KOPT-K1 (cell line): ENCODE results near the gene GOLT1B.

Source experiments
- H3K27ac ChIP-seq: fragments of 200-600 bp; sonication (generic); 2 replicates; pipeline ENCODE4 v1.5.1; 2016; ENCODE audit warnings: antibody characterized with exemption, mild to moderate bottlenecking, low read depth, low read length; ENCODE audit not compliant: poor library complexity, severe bottlenecking
- H3K36me3 ChIP-seq: fragments of 200-600 bp; sonication (generic); 2 replicates; pipeline ENCODE4 v1.5.1; 2017; ENCODE audit warnings: antibody characterized with exemption, mild to moderate bottlenecking, low read length, moderate library complexity; ENCODE audit not compliant: insufficient read depth
- H3K9me3 ChIP-seq: fragments of 200-600 bp; sonication (generic); 2 replicates; pipeline ENCODE4 v1.5.1; 2017; ENCODE audit warnings: antibody characterized with exemption, low read length, mild to moderate bottlenecking; ENCODE audit not compliant: insufficient read depth, poor library complexity, severe bottlenecking

The GOLT1B gene

DNA sequence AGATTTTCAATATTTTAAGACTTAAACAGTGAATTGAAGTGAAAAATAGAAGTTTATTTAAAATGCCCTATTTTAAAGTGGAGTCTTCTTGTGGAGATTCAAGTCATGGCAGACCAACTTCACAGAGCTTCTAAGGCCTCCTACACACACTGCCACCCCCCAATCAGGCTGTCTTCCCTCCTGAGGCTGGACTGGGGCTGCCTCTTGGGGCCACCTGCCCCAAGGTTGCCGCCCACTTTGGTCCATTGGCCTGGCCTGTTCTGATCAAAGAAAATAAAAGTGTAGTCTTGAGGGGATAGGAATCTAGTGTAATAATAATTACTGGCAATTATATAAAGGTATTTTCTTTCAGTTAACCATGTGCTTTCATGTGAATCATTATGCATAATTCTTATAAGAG, 1.3 kb downstream of the GOLT1B start:
- H3K9me3 ChIP-seq = no peaks in the 10 kb centered on the region
- peaks cover 26% of the 10 kb centered on the region for H3K36me3 ChIP-seq
- H3K27ac ChIP-seq = no peak overlapping the region

- H3K36me3 ChIP-seq = peaks cover 33% of the 10 kb centered on the region
- H3K9me3 ChIP-seq = no peaks in the 10 kb centered on the region
- H3K27ac ChIP-seq = no peak overlapping the region
These were observed 4.3 kb downstream of the GOLT1B start for GRCh38 chr12:21505888-21506287.

GRCh38 chr12:21507849-21508248, 6.3 kb downstream of the GOLT1B start:
- H3K36me3 ChIP-seq = peaks cover 52% of the 10 kb centered on the region
- no peak overlapping the region for H3K27ac ChIP-seq
- no peaks in the 10 kb centered on the region for H3K9me3 ChIP-seq

DNA sequence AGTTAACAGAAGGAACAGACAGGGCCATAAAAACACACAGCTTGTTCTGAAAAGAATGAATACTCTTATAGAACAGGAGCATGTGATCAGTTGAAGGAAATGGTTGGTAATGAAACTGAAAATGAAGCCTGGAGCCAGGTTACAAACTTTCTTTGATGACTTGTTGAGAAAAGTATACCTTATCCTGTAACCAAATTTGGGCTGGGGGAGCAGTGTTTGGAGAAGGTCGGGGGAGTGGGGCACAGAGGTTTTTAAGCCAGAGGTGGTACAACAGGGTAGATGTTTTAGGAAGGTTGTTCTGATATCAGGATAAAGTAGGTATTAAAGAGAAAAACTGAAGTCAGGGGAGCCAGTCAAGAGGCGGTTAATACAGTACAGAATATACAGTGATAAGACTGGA, 8.2 kb downstream of the GOLT1B start:
- Histone ChIP-seq H3K27ac (peak overlapping the region; percentile 9), H3K9me3 (no peaks in the 10 kb centered on the region), H3K36me3 (peaks cover 68% of the 10 kb centered on the region)

GRCh38 chr12:21516281-21516680, 14.7 kb downstream of the GOLT1B start:
- Histone ChIP-seq H3K27ac (no peak overlapping the region), H3K9me3 (no peaks in the 10 kb centered on the region), H3K36me3 (peaks cover 66% of the 10 kb centered on the region)

DNA sequence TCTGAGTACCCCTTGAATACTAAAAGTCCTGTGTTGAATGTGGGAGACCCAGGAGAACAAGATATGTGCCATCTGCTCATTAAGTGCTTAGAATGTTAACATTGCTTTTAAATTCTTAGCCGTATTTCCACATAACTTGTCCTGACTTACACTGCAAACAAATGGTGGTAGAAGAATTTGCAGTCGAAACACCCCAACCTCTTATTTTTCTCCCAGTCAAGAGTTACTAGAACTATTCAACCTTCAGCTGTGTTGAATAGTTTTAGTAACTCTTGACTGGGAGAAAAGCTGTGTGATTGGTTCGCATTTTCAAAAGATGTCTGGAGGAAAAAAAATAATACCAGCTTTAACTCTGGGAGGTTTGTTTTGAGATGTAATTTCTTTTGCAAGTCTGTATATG, 16.9 kb downstream of the GOLT1B start:
- Histone ChIP-seq H3K27ac (no peak overlapping the region), H3K9me3 (no peaks in the 10 kb centered on the region), H3K36me3 (peaks cover 44% of the 10 kb centered on the region)

- Histone ChIP-seq H3K27ac (no peak overlapping the region), H3K36me3 (peaks cover 15% of the 10 kb centered on the region), H3K9me3 (no peaks in the 10 kb centered on the region)
These were observed 20.0 kb downstream of the GOLT1B start for GRCh38 chr12:21521541-21521940.

GRCh38 chr12:21523148-21523547, 21.6 kb downstream of the GOLT1B start:
- no peak overlapping the region for H3K27ac ChIP-seq
- no peaks in the 10 kb centered on the region for H3K36me3 ChIP-seq
- H3K9me3 ChIP-seq = no peaks in the 10 kb centered on the region

- Histone ChIP-seq H3K36me3 (no peaks in the 10 kb centered on the region), H3K27ac (no peak within 1 kb of the TSS), H3K9me3 (no peaks in the 10 kb centered on the region)
These were observed 24.5 kb downstream of the GOLT1B start, which contains the start of gene SPX for GRCh38 chr12:21526053-21526452. Gene SPX, plus strand, starts transcription at chr12:21526296. Its CDS starts 177 bp downstream, at chr12:21526473.

- Histone ChIP-seq H3K9me3 (no peaks in the 10 kb centered on the region), H3K27ac (no peak overlapping the region), H3K36me3 (no peaks in the 10 kb centered on the region)
These were observed 25.2 kb downstream of the GOLT1B start for GRCh38 chr12:21526721-21527345.

- Histone ChIP-seq H3K36me3 (no peaks in the 10 kb centered on the region), H3K9me3 (no peaks in the 10 kb centered on the region), H3K27ac (no peak overlapping the region)
These were observed 26.0 kb downstream of the GOLT1B start for GRCh38 chr12:21527451-21528180.

DNA sequence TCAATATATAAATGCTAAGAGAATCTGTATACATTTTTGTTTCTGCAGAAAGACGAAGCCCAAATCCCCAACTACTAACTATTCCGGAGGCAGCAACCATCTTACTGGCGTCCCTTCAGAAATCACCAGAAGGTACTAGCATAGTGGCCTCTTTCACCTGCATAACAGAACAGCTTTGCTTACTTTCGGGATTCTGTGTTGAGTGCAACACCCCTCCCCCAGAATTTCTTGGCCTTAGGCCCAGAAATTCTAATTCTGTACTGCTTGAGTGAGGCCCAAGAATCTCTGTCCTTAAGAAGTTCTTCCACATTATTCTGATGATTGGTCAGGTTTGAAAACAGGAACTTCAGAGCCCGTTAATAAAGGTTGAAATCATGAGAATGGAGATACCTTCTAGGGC, 27.4 kb downstream of the GOLT1B start:
- Histone ChIP-seq H3K36me3 (no peaks in the 10 kb centered on the region), H3K9me3 (no peaks in the 10 kb centered on the region), H3K27ac (no peak overlapping the region)

- Histone ChIP-seq H3K9me3 (no peaks in the 10 kb centered on the region), H3K36me3 (no peaks in the 10 kb centered on the region), H3K27ac (no peak overlapping the region)
These were observed 27.9 kb downstream of the GOLT1B start for GRCh38 chr12:21529456-21529855.

- Histone ChIP-seq H3K36me3 (no peaks in the 10 kb centered on the region), H3K27ac (no peak overlapping the region), H3K9me3 (no peaks in the 10 kb centered on the region)
These were observed 36.6 kb downstream of the GOLT1B start for GRCh38 chr12:21538061-21538653.

- H3K9me3 ChIP-seq = no peaks in the 10 kb centered on the region
- H3K27ac ChIP-seq = no peak overlapping the region
- H3K36me3 ChIP-seq = no peaks in the 10 kb centered on the region
These were observed 38.2 kb downstream of the GOLT1B start for GRCh38 chr12:21539797-21540196.
